ENCODE data around the gene HVCN1.
"Not testable (repeated sequence)": the region's sequence is repeated elsewhere in the genome, so short reads cannot be mapped to it uniquely, and the experiment has no call there.

The HVCN1 gene

GRCh38 chr12:110661337-110661972 lies 27.5 kb downstream of the HVCN1 start:
- DNase-seq = peak; percentile 65

GRCh38 chr12:110658878-110659277 lies 30.0 kb downstream of the HVCN1 start:
- no peak for DNase-seq

- DNase-seq = no peak
Observed at GRCh38 chr12:110658242-110658641, 30.7 kb downstream of the HVCN1 start.

GRCh38 chr12:110657747-110658146 lies 31.2 kb downstream of the HVCN1 start:
- DNase-seq = no peak

- no peak for DNase-seq
Observed at GRCh38 chr12:110656071-110656655, 32.8 kb downstream of the HVCN1 start.

- DNase-seq = not testable (repeated sequence)
Observed at GRCh38 chr12:110654238-110654637, 34.7 kb downstream of the HVCN1 start.

GRCh38 chr12:110649341-110649847 lies 39.5 kb downstream of the HVCN1 start:
- no peak for DNase-seq

GRCh38 chr12:110647631-110648040 lies 41.3 kb downstream of the HVCN1 start:
- DNase-seq = no peak

- no peak for DNase-seq
Observed at GRCh38 chr12:110641521-110641920, 47.4 kb downstream of the HVCN1 start.

GRCh38 chr12:110640275-110641025 lies 48.5 kb downstream of the HVCN1 start:
- no peak for DNase-seq

GRCh38 chr12:110639336-110640141 lies 49.4 kb downstream of the HVCN1 start:
- no peak for DNase-seq

- DNase-seq = no peak
Observed at GRCh38 chr12:110638796-110639195, 50.1 kb downstream of the HVCN1 start.

- DNase-seq = no peak
Observed at GRCh38 chr12:110637869-110638441, 51.0 kb downstream of the HVCN1 start.

- DNase-seq = no peak
Observed at GRCh38 chr12:110636516-110636915, 52.4 kb downstream of the HVCN1 start.

- no peak for DNase-seq
Observed at GRCh38 chr12:110635055-110635454, 53.9 kb downstream of the HVCN1 start.

GRCh38 chr12:110627500-110628195 lies 61.3 kb downstream of the HVCN1 start:
- no peak for DNase-seq

GRCh38 chr12:110622582-110622981 lies 66.3 kb downstream of the HVCN1 start:
- DNase-seq = no peak

GRCh38 chr12:110619534-110619953 lies 69.4 kb downstream of the HVCN1 start:
- peak; percentile 61 for DNase-seq

GRCh38 chr12:110616471-110617115 lies 72.3 kb downstream of the HVCN1 start:
- no peak for DNase-seq

- DNase-seq = no peak
Observed at GRCh38 chr12:110615171-110615570, 73.7 kb downstream of the HVCN1 start.
